GM19397 (cell line): ENCODE measurements around the gene AGBL1.

Experiments
- ATAC-seq: cut with Tn5 transposase; IDR thresholded peaks from one replicate; pipeline ENCODE4 v1.9.1; 2021; ENCODE audit warnings: mild to moderate bottlenecking, moderate library complexity; ENCODE audit not compliant: unreplicated experiment

Gene AGBL1

DNA sequence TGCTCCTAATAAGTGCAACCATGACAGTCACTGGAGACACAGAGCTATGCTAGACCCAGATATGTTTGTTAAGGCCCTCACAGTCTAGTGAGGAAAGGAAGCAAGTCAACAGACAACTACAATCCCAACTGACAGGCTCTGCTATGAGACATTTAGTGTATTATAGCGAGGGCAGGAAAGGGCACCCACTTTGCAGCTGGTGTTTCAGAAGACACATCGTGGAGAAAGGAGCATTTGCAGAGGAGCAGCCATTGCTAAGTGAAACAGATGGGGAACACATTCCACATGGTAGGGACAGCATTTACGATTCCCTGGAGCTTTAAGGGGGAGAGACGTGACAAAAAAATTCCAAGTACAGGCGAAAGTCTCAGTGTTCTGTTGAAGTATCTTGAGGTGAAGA, 685.6 kb downstream of the AGBL1 start:
- no peak for ATAC-seq

DNA sequence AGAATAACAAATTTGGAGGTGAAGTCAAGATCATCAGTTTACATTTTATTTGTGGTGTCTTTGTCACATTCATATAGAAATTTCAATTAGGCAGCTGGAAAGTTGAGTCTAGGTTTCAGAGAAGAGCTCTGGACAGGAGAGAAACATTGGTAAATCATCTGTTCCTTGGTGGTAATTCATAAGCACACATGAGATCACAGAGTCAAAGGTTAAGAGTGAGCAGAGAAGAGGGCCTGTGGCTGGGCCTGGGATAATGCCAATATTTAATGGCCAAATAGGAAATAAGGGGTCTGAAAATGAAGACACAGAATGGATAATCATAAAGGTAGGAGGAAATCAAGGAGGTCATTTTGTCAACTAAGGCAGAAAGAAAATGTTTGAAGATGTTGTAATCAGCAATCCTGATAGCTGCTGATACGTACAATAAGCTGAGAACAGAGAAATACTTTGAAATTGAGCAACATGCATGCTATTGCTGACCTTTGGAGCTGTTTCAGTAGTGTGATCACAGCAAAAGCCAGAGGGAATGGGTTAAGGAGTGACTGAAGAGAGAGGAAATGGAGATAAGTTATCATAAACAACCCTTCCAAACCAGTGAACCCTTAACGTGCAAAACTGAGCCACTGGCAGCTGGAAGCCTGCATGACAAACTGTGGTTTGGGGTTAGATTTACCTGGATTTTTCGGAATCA, 692.8 kb downstream of the AGBL1 start:
- ATAC-seq = no peak

DNA sequence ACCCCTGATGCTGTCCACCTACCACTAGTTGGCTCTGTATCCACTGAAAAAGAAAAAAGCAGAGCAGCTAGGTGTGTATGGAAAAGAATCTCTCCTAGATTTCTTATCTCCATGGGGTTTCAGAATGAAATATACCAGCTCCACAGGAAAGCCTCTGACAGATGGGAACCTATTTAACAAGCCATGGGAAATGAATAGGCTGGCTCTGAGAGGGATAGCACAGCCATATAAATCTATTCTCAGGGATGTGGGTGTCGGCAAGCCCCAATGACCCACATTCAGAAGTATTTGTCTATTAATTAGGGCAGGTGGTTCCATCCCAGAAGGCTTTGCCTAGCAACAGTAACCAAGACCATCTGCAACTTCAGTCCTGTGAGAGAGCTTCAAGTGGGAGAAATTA, 694.1 kb downstream of the AGBL1 start:
- ATAC-seq = no peak

DNA sequence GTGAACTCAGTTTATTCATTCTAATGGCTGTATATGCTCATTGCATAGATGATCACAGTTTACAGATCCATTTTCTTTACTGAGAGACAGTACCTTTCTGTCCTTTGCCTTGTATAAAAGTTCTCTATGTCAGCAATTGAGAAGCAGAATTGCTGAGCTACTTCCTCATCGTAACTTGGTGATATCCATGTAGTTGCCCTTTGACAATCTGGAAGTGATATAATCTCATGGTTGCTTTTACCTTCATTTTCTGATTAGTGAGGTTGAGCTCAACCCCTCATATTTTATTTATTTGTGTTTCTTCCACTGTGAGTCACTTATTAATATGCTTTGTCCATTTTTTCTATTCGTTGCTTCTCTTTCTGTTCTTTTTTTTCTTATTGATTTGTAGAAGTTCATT, 696.5 kb downstream of the AGBL1 start:
- no peak for ATAC-seq

DNA sequence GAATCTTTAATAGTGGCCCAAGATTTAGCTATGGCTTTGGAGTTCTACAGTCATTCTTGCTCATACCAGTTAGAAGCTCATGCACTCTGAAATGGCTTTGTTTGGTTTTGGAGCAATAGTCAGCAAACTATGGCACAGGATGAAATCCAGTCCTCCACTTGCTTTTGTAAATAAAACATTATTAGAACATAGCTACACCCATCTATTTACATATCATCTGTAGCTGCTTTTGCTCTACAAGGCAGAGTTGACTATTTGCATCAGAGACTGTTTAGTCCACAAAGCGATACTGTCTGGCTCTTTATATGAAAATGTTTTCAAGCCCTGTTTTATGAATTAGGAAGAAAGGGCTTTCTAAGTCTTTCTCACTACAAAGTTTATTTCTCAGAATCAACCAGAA, 716.9 kb downstream of the AGBL1 start:
- no peak for ATAC-seq

DNA sequence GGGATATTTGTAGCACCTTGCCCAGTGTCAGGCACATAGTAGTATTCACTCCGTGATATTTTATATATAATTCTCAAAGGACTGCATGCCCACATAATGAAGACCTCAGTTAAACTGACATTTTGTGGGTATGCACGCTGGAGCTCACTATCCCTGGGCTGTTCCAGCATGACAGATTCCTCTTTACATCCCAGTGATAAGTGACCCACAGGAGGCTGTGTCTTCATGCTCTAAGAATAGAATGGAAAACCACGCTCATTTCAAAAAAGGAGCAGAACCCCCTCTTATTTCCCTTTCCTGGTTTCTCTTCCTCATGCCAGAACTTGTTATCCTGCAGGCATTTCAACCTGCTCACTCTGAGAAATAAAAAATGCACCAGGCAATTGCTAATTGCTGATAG, 717.5 kb downstream of the AGBL1 start:
- no peak for ATAC-seq

DNA sequence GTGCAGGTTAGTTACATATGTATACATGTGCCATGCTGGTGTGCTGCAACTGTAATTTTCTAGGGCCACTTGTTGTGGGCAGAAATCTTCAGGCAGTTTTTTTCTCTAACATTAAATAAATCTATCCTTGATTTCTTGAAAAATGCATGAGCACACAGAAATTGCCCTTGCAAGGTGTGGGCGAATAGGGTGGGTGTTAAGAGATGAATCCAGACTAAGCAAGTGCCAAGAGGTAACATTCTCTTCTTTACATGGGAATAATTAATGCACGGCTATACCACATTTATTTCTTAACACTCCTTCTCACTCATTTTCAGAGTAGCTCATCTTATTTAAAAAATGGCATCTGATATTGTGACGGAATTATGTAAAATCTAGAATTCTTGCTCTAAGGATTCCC, 719.6 kb downstream of the AGBL1 start:
- no peak for ATAC-seq

DNA sequence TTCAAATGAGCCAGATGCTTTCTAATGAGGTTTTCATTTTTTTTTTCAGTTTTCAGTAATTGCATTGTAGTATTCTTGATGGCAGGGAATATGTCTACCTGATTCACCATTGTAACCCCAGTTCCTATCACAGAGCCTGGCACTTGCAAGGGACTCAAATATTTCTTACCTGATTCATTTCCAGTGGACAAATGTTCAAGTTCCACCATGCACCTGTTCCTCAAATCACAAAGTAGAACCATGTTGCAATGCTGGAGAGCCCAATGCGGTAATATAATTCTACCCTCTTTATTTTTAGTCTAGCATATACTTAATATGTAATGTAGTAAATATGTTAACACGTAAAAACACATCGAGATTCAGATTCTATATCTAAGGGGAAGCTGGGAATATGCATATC, 722.6 kb downstream of the AGBL1 start:
- no peak for ATAC-seq

DNA sequence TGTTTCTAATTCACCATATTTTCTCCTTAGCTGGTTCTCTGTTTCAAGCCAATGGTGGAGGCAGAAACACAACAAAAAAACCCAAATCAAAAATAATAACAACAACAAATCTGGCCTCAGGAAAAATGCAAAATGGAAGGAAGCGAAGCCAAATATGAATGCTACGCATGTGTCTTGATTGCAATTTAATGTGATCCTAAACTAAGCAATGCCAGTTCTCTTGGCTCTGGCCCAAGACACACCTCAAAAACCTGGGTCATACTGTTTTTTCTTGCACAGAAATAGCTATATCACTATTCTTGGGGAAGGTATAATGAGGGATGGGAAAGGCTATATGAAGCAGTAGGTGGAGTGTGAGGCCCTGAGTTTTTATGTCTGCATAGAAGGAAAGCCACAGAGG, 724.7 kb downstream of the AGBL1 start:
- ATAC-seq = no peak

DNA sequence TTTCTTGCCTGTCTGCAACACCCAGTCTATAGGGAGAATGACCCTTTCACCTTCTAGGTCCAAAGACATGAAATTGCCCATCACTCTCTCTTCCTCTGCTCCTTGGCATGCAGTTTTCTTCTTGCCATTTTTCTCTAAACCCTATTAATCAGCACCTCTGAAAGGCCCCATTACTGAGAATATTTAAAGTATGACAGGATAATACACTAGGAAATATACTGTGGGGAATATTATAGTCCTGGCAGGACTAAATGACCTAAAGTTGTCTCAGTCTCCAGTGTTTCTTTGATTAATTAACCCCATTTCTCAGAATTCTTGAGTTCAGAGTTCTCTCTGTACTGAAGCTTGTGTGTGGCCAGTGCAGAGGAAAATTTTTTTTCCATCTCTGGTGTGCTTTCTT, 730.7 kb downstream of the AGBL1 start:
- ATAC-seq = no peak

DNA sequence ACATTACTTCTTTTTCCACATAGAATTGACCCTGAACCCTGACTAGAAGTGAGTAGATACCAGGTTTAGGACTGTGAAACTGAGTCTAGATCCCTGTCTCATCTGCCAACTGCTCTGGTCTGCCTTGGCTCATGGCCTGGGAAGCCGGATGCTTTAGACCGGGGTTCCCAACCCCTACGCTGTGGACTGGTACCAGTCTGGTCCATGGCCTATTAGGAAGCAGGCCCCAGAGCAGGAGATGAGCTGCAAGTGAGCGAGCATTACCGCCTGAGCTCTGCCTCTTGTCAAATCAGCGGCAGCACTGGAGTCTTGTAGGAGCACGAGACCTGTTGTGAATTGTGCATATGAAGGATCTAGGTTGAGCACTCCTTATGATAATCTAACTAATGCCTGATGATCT, 734.2 kb downstream of the AGBL1 start:
- no peak for ATAC-seq

DNA sequence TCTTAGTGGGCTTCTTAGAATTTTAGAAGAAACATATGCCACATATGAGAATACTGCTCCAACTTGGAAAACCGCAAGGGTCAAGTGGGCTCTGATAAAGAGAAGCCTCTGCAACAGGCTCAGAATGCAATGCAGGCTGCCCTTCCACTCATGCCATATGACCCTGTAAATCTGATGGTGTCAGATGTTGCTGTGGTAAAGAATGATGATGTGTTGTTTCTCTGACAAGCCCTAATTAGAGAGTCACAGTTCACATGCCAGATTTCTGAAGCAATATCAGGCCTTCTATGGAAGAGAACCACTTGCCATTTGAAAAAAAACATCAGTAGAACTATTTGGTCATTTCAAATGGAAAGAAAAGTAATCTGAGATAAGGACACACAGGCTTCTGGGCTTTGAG, 749.6 kb downstream of the AGBL1 start:
- ATAC-seq = no peak

DNA sequence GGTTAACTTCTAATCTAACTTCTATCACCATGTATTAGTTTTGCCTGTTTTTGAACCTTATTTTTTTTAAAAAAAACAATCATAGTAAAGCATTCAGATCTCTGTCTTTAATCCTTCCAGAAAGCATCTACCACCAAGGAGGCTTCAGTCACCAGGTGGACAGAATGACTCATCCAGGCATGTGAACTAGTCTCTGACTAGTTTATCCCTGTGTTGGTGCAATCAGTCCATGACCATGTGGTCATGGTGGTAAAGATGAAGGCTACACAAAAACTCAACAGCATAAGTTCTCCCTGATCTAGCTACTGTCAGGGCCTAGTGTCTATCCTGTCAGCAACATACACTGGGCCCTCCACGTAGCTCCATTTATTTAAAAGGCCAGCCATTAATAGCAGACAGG, 750.6 kb downstream of the AGBL1 start:
- no peak for ATAC-seq

DNA sequence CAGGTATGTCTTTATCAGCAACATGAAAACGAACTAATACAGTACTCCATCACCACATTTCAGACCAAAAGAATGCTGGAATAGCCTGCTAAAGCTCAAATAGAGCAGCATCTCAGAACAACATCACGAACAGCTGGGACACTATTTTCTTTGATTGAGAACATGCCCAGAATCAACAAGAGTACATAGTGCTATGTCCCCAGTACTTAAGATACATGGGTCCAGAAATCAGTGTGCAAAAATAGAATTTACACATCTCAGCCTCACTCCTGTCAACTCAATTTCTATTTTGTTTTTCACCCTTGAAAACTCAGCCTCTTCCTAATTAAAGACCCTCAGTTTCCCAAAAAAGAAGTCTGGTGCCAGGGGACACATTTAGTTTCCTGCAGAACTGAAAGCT, 753.9 kb downstream of the AGBL1 start:
- ATAC-seq = no peak

DNA sequence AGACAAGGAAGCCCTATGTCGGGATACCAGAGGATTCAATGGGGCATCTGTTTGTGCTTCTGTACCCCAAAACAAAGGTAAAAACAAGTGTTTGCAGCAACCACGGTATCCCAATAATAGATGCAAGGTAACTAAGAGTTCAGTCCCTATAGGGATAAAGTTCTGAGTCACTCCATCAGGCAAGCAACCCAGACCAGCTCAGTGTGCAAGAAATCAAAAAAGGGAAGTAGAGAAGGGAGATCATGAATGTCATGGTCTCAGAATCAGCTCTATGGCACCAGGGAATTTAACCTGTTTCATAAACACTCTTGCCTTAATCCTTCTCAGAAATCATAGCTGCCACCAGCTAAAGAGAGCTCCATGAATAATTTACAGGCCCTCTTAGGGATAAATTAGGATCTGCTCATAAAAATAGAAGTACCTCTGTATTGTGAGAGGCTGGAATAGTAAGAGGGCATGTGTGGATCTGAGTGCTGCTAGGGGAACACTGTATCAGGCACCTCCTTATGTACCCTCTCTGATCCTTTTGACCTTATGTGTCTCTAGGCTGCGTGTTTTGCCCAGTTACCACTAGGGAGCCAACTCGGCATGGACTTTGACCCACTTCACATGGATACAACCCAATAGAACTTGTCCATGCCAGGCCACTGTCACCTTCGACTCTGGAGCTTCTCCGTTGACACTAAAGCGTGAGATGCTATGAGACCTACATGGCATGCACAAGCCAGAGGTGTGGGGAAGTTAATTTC, 754.6 kb downstream of the AGBL1 start:
- no peak for ATAC-seq

DNA sequence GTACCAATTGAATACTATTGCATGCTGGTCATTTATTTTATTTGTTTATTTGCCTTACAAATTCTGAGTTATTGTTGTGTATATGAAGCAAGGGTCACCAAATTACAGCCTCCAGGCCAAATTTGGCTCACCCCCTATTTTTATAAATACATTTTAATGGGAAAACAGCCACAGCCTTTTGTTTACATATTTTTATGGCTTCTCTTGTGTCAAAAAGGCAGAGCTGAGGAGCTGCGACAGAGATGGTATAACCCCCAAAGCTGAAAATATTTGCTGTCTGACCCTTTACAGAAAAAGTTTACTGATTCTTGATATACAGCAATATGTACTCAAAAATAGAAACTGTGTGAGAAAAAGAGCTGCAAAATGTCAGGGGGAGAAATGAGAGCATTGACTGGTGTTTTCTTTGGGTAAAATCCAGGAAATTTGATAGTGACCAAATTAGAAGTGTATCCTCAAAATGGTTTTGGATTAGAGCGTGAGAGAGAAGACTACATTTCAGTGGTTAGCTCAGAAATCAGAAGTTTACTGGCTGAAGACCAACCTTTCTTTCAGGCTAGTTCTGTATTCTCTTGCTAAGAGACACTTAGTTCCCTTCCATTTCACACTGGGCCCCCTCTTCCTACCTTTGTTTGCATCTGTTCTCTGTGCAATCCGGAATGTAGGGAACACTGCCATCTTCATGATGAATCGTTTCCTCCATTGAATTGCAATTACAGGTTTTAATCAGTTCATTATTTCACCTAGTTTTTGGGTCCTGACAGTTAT, 757.8 kb downstream of the AGBL1 start:
- no peak for ATAC-seq

DNA sequence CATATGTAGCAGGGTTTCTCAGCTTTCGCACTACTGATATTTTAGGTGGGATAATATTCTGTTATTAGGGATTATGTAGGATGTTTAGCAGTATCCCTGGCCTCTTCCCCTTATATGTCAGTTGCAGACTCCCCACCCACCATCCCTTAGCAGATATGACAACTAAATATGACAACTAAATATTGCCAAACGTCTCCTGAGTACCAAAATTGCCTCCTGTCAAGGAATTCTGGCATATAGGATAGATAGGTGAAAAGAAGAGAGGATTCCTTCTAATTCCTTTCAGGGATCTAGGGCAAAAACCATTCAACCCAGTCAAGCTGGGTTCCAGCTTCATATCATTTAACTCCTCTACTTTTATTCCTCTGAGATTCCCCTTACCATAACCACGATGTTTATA, 759.8 kb downstream of the AGBL1 start:
- no peak for ATAC-seq

DNA sequence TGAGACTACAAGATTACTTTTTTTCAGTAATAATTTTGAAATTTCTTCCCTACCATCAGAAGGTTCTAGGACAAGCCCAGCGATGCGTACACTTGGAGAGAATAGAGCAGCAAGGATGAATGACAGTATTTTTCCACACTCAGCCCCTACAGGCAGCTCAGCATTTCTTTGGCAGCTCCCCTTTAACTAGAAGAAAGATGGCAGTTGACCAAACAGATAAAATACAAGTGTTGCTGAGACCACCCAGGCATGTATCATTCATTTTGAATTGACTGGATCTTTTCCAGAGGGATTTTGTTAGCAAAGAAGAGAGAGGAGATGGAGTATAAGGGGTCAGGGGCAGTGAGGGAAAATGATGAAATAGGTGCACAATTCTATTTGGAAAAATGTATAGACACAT, 761.3 kb downstream of the AGBL1 start:
- no peak for ATAC-seq

DNA sequence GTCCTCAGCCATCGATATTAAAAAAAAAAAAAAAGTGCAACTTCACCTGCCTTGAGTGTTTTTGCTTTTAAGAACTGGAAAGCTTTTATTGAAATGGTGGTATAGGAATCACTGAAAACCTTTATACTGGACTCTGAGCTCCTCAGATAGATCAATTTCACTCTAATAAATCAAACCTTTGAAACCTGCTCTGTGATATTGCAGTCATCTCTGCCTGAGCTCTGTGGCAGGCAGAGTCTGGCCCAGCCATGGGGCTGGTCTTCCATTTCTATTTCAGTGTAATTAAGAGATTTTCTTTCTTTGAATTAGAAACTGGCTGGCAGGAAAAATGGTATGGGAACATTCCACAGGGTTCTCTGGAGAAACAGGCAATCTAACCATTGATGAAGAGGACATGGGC, 762.5 kb downstream of the AGBL1 start:
- ATAC-seq = no peak

DNA sequence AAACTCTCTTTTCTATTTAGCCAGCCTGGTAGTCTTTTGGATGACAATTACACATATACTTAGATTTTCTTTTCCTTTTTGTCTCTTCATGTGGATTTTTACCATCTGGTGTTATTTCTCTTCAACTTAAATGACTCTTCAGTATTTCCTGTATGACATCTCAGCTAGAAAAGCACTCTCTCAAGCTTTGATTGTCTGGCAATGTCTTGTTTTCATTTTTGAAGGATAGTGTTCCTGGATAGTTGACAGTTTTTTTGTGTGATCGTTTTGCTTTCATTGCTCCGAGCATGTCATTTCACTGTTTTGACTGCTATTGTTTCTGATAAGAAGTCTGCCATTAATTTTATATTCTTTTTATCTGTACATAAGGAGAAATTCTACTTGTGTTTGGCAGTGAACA, 766.4 kb downstream of the AGBL1 start:
- no peak for ATAC-seq

DNA sequence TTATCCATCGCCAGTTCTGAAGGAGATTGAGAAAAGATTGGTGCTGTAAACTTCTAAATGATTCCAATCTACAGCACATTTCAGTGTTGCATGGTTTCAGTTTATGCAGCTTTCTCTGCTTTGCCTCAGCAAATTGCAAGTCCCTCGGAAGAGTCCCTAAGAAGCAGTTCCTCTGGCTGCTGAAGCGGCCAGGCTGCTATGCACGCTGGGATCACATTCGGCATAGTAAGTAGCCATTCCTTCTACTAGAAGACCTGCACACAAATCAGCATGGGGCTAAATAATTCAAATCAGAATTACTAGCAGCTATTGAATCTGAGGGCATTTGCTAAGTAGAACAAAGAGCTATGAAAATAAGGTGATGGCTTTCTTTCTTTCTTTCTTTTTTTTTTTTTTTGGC, 769.5 kb downstream of the AGBL1 start:
- ATAC-seq = no peak
